NT2/D1 (cell line): ENCODE results near the gene YIPF6.

ENCODE experiments used
- DNase-seq: peaks from one replicate; pipeline ENCODE4 v3.0.0-alpha.2; 2011; ENCODE audit warnings: low read depth, low spot score
- H3K27me3 ChIP-seq: 2 replicates; pipeline ENCODE4 v1.6.0; 2011; ENCODE audit warnings: mild to moderate bottlenecking; ENCODE audit not compliant: insufficient read length, insufficient read depth
- H3K36me3 ChIP-seq: 2 replicates; pipeline ENCODE4 v1.6.1; 2011; ENCODE audit warnings: mild to moderate bottlenecking, low read length, mixed read lengths; ENCODE audit not compliant: insufficient read depth, insufficient read length
- H3K4me1 ChIP-seq: 2 replicates; pipeline ENCODE4 v1.5.1; 2011; ENCODE audit not compliant: insufficient read depth, insufficient read length
- H3K4me3 ChIP-seq: 2 replicates; pipeline ENCODE4 v1.5.1; 2011; ENCODE audit warnings: low read depth; ENCODE audit not compliant: insufficient read length
- H3K9ac ChIP-seq: 2 replicates; pipeline ENCODE4 v1.6.0; 2011; ENCODE audit warnings: low read depth; ENCODE audit not compliant: insufficient read length
- H3K9me3 ChIP-seq: 2 replicates; pipeline ENCODE4 v1.5.1; 2011; ENCODE audit warnings: mild to moderate bottlenecking, low read length; ENCODE audit not compliant: insufficient read depth
- SUZ12 ChIP-seq: IDR thresholded peaks from 2 replicates; pipeline ENCODE4 v1.6.1; 2011; ENCODE audit not compliant: insufficient read length, insufficient read depth; ENCODE audit errors: extremely low read depth
- YY1 ChIP-seq: IDR thresholded peaks from 2 replicates; pipeline ENCODE4 v1.6.1; 2011; ENCODE audit not compliant: insufficient read length, insufficient read depth
- ZNF274 ChIP-seq: IDR thresholded peaks from 2 replicates; pipeline ENCODE4 v1.6.1; 2011; ENCODE audit warnings: mild to moderate bottlenecking, low read depth, low read length

YIPF6 gene

DNA sequence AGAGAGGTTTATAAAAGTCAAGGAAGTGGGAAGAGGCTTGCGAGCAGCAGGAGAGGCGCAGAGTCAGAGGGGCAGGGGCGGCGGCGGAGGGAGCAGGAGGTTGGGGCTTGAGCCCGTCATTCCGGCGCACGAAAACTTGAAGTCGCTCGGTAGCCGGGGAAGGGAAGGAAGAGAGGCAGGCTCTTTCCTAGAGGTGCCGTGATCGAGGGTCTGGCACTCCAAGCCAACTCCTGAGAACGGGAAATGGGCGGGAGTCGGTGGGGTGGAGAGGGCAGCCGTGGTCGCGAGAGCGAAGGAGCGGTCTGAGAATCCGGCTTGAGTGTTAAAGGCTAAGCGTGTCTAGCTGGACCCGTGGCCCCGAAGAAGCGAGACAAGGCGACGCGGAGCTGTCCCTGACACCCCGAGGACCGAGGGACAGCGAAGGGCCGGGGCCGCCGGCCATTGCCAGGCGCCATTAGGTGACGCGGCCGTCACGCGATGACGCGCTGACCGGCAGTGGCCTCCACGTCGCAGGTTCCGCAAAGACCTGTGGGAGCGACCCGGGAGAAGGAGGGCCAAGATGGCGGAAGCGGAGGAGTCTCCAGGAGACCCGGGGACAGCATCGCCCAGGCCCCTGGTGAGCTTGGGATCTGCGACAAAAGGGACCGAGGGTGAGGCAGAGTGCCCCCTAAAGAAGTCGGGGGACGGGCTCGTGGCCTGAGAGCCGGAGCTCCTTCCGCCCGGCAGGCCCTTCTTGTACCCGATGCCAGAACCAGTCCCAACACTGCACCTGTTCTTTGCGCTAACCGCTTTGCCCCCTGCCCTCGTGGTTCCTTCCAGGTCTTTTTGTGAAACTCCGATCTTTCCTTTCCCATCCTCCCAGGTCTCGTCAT, at the start of gene YIPF6:
Gene YIPF6 (plus strand): TSS at position 544 of the 872 bp plus-strand sequence. CDS start 16 bp downstream, at position 560.
- H3K4me3 ChIP-seq = peak within 1 kb of the TSS; percentile 91
- peak within 1 kb of the TSS; percentile 84 for H3K9ac ChIP-seq
- peak; percentile 49 for DNase-seq
- peaks cover 31% of the 10 kb centered on the region for H3K36me3 ChIP-seq
- no peaks in the 10 kb centered on the region for H3K4me1 ChIP-seq
- no peaks in the 10 kb centered on the region for H3K27me3 ChIP-seq
- TF ChIP-seq YY1 (peak; percentile 90), ZNF274 (no peak)
- H3K9me3 ChIP-seq = no peaks in the 10 kb centered on the region

DNA sequence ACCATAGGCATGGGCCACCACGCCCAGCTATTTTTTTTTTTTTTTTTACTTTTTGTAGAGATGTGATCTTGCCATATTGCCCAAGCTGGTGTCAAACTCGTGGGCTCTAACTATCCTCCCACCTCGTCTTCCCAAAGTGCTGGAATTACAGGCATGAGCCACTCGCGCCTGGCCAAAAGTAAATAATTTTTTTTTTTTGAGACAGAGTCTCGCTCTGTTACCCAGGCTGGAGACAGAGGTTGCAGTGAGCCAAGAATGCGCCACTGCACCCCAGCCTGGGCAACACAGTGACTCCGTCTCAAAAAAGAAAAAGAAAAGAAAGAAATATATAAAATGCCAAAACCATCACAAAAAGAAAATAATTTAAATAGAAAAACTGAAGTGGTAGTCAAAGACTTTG, 47.1 kb upstream of the YIPF6 start:
- H3K4me3 ChIP-seq = no peak overlapping the region
- TF ChIP-seq YY1 = no peak
- H3K9me3 ChIP-seq = no peaks in the 10 kb centered on the region
- H3K9ac ChIP-seq = no peak overlapping the region
- no peaks in the 10 kb centered on the region for H3K27me3 ChIP-seq
- no peaks in the 10 kb centered on the region for H3K4me1 ChIP-seq
- H3K36me3 ChIP-seq = no peaks in the 10 kb centered on the region
- no peak for DNase-seq

GRCh38 chrX:68454476-68455150, 44.2 kb upstream of the YIPF6 start:
- no peaks in the 10 kb centered on the region for H3K9me3 ChIP-seq
- TF ChIP-seq SUZ12 (no peak), ZNF274 (no peak), YY1 (no peak)
- no peaks in the 10 kb centered on the region for H3K36me3 ChIP-seq
- no peak overlapping the region for H3K9ac ChIP-seq
- no peak for DNase-seq
- H3K4me3 ChIP-seq = no peak overlapping the region
- no peaks in the 10 kb centered on the region for H3K27me3 ChIP-seq
- H3K4me1 ChIP-seq = peaks cover 2% of the 10 kb centered on the region

DNA sequence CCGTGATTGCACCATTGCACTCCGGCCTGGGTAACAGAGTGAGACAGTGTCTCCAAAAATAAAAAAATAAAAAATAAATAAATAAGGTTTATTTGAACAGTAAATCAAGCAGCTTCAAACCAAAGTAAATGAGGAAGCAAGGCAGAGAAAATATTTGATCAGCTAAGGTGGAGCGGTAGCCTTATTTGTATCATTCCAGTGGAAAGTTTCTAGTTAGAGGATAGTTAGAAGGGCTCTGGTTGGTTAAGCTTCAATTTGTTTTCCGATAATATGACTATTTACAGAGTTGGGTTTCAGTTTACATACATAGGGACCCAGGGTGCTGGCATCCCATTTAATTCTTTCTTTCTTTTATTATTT, 43.7 kb upstream of the YIPF6 start:
- TF ChIP-seq ZNF274 (no peak), SUZ12 (no peak), YY1 (no peak)
- H3K9ac ChIP-seq = no peak overlapping the region

GRCh38 chrX:68461093-68461492, 37.8 kb upstream of the YIPF6 start:
- H3K36me3 ChIP-seq = no peaks in the 10 kb centered on the region
- peaks cover 2% of the 10 kb centered on the region for H3K4me1 ChIP-seq
- no peak overlapping the region for H3K9ac ChIP-seq
- H3K9me3 ChIP-seq = no peaks in the 10 kb centered on the region
- H3K4me3 ChIP-seq = no peak overlapping the region
- H3K27me3 ChIP-seq = no peaks in the 10 kb centered on the region
- no peak for DNase-seq
- TF ChIP-seq SUZ12 = no peak
- no peak for TF ChIP-seq ZNF274
- no peak for TF ChIP-seq YY1

More for the DNA sequence above, 43.7 kb upstream of the YIPF6 start:
- Histone ChIP-seq H3K27me3 (no peaks in the 10 kb centered on the region), H3K9me3 (no peaks in the 10 kb centered on the region), H3K4me1 (peaks cover 2% of the 10 kb centered on the region), H3K4me3 (no peak overlapping the region), H3K36me3 (no peaks in the 10 kb centered on the region)
- DNase-seq = no peak

DNA sequence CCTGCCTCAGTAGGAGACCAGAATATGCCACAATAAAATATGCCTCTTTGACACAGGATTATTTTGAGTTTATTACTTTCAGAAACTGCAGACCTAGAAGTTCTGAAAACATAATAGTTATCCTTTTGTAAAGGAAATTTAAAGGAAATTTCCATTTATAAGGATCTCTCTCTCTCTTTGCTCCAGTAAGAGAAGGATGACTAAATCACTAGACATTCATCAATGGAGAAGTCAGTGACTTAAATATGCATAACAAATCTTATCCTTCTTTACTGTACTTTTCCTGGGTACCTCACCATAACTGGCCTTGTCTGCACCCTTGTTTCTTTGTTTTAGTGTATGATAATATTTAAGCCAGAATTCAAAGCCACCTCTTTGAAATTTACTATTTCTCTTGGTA, 37.3 kb upstream of the YIPF6 start:
- no peak overlapping the region for H3K9ac ChIP-seq
- no peak overlapping the region for H3K4me3 ChIP-seq
- TF ChIP-seq YY1 (no peak), SUZ12 (no peak), ZNF274 (no peak)
- DNase-seq = no peak
- no peaks in the 10 kb centered on the region for H3K36me3 ChIP-seq
- no peaks in the 10 kb centered on the region for H3K9me3 ChIP-seq
- H3K4me1 ChIP-seq = peaks cover 2% of the 10 kb centered on the region
- H3K27me3 ChIP-seq = no peaks in the 10 kb centered on the region

GRCh38 chrX:68462197-68462596, 36.7 kb upstream of the YIPF6 start:
- no peak for DNase-seq
- Histone ChIP-seq H3K4me3 (no peak overlapping the region), H3K36me3 (no peaks in the 10 kb centered on the region), H3K9me3 (no peaks in the 10 kb centered on the region), H3K4me1 (peaks cover 2% of the 10 kb centered on the region), H3K9ac (no peak overlapping the region), H3K27me3 (no peaks in the 10 kb centered on the region)
- TF ChIP-seq YY1 (no peak), SUZ12 (no peak), ZNF274 (no peak)
